GM12801 (cell line): ENCODE data around the gene NR1I2.

Experiments used
- CTCF ChIP-seq: IDR thresholded peaks from one replicate; pipeline ENCODE4 v1.5.1; 2011; ENCODE audit warnings: control low read depth; ENCODE audit not compliant: insufficient read length; ENCODE audit errors: extremely low read depth

The NR1I2 gene

GRCh38 chr3:119808843-119809242, 26.9 kb downstream of the NR1I2 start:
- TF ChIP-seq CTCF = no peak

- TF ChIP-seq CTCF = no peak
Observed at GRCh38 chr3:119809249-119810017, 27.5 kb downstream of the NR1I2 start.

GRCh38 chr3:119810018-119810435, 28.1 kb downstream of the NR1I2 start:
- TF ChIP-seq CTCF = no peak

- no peak for TF ChIP-seq CTCF
Observed at GRCh38 chr3:119812491-119813058, 30.7 kb downstream of the NR1I2 start.

GRCh38 chr3:119815716-119816115, 33.8 kb downstream of the NR1I2 start:
- TF ChIP-seq CTCF = no peak

- no peak for TF ChIP-seq CTCF
Observed at GRCh38 chr3:119817071-119817470, 35.2 kb downstream of the NR1I2 start.

GRCh38 chr3:119817583-119818363, 35.9 kb downstream of the NR1I2 start:
- TF ChIP-seq CTCF = no peak
